ENCODE data around the gene TRIM52. TPM values are rescaled to one million over a fixed set of nuclear protein-coding genes. Genes with fewer than 3 reads are reported as not detected.

Gene TRIM52
- total RNA-seq, 1 donor from 2014 or later = 10.8 TPM

DNA sequence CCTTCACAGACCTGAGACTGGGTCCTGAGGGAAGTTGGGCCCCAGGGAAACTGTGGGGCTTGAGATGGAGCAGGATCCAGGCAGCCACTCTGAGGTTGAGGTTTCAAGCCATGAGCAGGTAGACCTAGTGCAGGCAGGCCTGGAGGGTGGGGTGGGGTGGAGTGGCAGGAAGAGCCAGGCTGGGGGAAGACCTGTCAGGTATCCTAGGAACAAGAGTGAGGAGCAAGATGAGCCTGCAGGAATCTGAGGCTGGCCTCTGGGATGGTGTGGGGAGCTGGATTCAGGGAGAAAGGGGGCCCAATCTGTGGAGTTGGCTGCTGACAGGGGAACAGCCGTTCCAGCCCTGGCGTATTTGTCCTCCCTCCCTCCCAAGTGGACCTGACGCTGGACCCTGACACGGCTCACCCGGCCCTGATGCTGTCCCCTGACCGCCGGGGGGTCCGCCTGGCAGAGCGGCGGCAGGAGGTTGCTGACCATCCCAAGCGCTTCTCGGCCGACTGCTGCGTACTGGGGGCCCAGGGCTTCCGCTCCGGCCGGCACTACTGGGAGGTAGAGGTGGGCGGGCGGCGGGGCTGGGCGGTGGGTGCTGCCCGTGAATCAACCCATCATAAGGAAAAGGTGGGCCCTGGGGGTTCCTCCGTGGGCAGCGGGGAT, 27.0 kb downstream of the TRIM52 start:
- DNase-seq = no peak

DNA sequence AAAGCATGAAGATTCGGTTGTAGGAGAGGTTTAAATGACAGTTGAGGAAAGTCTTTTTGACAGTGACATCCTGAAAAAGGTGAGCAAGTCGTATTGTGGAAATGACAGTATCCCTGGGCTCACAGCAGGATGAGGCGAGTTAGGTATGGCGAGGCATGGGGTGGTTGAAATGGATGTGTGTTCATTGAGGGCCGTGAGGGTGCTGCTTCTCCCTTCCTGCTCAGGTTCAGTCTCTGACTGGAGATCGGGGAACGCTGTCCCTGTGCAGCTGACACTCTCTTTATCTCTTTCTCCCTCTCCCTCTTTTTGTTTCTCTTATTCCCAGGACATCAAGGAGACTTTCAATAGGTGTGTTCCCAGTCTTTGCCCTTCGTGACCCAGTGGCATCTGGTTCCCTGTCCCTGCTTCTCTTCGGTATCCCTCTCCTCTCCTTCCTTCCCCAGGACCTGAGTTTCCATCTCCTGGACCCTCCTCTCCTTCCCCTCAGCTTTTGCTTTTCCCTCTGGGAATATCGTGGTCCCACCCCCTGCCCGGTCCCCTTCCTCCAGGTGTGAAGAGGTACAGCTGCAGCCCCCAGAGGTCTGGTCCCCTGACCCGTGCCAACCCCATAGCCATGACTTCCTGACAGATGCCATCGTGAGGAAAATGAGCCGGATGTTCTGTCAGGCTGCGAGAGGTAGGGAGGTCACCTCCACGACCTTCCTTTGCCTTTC, 27.7 kb downstream of the TRIM52 start:
- DNase-seq = no peak

DNA sequence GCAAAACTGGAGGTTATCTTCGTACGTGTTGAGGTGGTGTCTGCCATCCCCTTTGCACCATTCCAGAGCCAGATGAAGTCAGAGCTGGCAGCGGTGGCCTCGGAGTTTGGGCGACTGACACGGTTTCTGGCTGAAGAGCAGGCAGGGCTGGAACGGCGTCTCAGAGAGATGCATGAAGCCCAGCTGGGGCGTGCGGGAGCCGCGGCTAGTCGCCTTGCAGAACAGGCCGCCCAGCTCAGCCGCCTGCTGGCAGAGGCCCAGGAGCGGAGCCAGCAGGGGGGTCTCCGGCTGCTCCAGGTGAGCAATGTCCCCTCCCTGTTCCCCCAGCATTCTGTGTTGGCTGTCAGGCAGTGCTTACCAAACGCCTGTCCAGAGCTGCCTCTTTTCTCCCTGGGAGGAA, 28.4 kb downstream of the TRIM52 start:
- no peak for DNase-seq

DNA sequence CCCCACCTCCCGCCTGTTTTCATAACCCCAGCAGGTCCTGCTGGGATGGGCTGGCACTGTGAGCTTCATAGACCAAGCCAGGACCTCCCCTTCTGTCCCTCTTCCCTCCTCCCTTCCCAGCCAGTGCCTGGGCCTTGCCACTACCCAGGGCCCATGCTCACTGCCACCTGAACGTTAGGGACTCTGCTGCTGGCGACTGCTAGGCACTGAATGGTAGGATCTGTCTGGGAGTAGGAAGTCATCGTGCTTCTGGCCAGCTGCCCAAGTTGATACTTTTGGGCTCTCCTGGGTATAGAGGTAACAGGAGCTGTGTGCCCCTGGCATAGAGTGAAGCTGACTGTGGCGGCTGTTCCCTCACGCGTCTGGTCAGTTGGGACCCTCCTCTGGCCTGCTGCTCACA, 29.5 kb downstream of the TRIM52 start:
- DNase-seq = no peak

DNA sequence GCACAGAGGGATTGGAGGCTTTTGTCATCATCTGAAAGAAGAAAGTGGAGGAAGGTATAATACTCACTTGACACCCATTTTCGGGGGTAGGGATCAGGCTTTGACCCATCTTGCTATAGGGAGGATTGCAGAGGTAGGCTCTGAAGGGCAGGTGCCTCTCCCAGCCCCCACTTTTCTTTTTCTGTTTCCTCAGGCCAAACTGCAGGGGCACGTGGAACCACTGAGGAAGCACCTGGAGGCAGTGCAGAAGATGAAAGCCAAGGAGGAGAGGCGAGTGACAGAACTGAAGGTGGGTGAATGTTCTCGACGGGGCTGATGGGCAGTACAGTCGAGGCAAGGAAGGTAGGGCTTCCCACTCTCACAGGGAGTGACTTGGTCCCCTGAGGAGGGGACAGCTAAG, 30.4 kb downstream of the TRIM52 start:
- no peak for DNase-seq

DNA sequence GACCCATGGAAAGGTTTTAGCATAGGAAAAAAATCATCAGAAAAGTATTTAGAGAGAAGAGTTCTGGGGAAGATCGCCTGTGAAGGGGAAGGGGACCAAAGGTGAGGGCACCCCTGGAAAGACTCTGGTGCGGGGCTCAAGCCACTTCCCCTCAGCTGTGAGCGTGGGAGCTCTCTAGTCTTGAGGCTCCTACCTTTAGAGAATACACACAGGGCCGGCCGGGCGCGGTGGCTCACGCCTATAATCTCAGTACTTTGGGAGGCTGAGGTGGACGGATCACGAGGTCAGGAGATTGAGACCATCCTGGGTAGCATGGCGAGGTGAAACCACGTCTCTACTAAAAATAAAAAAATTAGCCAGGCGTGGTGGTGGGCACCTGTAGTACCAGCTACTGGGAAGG, 30.9 kb downstream of the TRIM52 start:
- no peak for DNase-seq

DNA sequence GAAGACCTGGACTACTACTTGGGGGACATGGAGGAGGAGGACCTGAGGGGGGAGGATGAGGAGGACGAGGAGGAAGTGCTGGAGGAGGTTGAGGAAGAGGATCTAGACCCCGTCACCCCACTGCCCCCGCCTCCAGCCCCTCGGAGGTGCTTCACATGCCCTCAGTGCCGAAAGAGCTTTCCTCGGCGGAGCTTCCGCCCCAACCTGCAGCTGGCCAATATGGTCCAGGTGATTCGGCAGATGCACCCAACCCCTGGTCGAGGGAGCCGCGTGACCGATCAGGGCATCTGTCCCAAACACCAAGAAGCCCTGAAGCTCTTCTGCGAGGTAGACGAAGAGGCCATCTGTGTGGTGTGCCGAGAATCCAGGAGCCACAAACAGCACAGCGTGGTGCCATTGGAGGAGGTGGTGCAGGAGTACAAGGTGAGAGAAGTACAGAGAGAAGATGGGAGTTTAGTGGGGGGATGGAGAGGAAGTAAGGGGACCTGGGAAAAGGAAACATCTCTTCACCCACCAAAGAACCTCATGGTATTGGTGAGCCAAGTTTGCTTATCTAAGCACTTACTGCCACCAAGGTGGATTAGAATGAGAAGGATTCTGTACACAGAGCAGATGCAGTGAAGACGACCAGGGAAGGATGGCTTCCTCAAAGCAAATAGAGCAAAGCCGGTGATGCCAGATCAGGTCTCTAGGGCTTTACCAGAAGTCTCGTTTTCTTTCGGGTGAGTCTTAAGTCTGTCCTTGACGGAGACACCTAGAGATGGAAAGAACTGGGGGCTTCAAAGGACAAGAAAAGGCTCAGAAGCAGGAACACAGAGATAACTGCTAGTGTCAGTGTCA, 36.3 kb downstream of the TRIM52 start:
- DNase-seq = no peak

DNA sequence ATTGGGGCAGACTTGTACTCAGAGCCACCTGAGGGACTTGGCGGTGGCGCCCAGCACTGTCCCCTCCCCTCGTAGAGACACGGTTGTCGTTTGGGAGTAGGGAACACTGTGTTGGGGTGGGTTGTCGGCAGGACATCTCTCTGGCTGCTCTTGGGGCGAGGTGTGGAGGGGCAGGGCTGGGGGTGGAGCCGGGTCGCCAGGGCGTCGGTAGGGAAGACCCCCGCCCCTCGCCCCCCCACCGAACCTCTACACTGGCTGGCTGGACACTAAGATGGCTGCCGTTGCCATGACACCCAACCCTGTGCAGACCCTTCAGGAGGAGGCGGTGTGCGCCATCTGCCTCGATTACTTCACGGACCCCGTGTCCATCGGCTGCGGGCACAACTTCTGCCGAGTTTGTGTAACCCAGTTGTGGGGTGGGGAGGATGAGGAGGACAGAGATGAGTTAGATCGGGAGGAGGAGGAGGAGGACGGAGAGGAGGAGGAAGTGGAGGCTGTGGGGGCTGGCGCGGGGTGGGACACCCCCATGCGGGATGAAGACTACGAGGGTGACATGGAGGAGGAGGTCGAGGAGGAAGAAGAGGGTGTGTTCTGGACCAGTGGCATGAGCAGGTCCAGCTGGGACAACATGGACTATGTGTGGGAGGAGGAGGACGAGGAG, 37.1 kb downstream of the TRIM52 start:
- no peak for DNase-seq

DNA sequence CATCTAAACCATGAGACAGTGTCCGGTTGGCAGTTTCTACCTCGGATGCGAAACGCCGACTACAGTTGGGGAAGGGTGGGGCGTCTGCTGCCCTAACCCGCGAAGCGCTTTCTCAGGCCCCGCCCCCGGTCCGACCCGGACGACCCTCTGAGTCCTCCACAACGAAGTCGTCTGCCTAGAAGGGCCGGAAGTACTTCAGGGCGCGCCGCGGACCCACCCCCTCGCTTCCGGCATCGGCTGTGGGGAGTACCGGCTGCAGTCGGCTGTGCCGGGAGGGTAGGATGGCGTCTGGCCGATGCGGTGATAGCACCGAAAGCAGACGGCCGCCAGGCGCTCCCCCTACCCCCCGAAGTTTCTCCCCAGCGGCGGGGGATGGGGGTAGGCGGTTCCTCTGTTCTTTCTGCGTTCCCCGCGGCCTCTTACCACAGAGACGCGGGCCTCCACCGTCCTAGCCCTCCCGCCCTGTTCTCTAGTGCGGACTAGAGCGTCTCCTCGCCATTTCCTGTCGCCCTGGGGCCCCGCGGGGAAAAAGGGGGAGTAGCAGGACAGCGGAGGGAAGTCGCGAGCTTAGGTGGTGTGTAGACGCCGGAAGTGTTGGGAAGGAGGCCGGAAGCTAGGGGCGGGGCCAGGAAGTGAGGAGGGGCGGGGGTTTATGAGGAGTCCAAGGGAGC, 37.8 kb downstream of the TRIM52 start, which contains the start of gene TRIM41:
Gene TRIM41, plus strand, starts transcription at position 224 of the 671 bp plus-strand sequence. CDS start 719 bp downstream, outside the sequence.
- DNase-seq = no peak

DNA sequence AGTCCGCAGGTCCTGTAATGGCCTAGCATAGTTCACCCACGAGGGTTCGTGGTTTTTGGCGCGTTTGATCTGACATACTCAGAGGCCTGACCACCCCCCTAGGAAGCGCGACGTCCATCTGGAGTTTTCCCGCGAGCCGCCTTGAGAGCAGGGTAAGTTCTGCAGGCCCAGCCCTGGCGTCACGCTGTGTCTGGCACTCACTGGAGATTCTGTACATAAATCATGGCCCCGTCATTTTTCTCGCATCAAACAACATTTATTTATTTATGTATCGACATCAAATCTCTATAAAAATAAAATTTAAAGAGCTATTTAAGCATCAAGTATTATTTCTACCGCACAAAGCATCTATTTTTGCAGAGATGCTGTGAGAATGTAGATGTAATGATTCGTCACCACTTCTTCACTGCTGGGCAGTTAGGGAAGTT, 38.3 kb downstream of the TRIM52 start:
- no peak for DNase-seq

DNA sequence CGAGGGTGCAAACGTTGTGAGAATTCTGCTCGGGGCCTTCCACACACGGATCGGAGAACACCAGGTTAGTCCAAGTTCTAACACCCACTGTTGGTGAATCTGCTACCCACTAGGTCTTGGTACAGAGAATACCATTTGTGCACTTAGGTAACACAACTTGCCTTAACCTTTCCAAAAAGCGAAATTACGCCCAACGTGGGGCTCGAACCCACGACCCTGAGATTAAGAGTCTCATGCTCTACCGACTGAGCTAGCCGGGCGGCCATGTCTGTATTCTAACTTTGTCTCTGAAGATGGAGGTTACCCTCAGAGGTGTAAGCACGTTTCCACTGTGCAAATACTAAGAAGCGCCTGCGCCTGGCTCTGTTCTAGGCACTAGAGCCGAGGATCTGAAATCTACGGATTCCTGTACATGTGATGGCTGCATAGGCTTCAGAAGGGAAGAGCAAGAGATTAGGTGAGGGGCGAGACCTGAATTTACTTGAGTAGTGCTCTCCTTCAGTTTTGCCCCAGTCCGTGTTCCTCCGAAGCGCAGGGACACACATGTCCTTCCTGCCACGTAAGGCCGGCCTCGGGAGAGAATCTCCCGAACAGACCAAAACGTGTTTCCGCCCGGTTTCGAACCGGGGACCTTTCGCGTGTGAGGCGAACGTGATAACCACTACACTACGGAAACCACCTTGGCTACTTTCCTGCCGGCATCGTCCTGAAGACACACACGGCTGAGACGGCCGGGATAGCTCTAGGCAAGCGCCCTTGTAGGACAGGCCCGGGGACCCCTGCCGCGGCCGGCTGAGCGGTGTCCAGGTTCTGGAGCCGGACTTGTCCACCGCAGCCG, 38.9 kb downstream of the TRIM52 start:
- DNase-seq = no peak

DNA sequence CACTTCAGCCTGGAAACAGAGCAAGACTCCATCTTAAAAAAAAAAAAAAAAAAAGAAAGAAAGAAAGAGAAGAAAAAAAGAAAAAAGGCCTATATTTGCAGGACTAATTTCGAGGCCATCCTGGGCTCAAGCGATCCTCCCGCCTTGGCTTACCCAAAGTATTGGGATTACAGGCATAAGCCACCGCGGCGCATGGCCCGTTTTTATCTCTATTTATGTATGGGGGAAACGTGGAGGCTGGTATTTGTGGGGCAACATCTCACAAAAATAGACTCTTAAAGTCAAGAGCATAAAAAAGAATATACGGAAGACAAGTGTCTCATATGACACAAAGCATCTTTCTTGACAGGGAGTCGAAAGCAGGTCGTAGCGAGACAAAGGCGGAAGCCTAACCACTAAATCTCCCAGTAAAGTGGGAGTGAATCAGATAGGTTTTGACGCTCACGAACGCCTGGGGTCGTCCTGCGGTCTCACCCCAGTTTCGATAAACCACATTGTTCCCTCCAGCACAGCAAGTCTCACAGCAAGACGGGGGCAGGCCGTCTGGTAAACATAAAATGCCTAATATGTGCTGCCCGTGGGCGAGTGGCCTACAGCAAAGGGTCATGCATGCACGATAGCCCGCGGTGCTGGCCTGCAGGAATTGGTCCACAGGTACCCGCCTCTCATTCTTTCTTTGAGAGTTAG, 39.7 kb downstream of the TRIM52 start:
- DNase-seq = no peak

DNA sequence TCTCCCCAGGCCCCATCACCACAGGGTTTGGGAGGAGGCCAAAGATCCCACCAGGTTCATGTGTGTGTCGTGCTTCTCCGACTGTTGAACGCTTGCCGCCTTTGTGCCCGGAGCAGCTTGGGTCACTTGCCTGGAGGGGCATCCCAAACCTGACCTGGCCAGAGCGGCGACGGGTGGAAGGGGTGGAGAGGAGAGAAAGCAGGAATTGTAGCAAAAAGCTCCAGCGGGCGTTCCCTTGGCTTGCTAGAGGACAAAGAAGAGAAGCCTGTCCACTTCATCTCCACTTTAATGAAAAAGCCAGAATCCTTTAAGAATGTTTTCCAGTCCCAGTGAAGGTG, 40.8 kb downstream of the TRIM52 start:
- DNase-seq = no peak

DNA sequence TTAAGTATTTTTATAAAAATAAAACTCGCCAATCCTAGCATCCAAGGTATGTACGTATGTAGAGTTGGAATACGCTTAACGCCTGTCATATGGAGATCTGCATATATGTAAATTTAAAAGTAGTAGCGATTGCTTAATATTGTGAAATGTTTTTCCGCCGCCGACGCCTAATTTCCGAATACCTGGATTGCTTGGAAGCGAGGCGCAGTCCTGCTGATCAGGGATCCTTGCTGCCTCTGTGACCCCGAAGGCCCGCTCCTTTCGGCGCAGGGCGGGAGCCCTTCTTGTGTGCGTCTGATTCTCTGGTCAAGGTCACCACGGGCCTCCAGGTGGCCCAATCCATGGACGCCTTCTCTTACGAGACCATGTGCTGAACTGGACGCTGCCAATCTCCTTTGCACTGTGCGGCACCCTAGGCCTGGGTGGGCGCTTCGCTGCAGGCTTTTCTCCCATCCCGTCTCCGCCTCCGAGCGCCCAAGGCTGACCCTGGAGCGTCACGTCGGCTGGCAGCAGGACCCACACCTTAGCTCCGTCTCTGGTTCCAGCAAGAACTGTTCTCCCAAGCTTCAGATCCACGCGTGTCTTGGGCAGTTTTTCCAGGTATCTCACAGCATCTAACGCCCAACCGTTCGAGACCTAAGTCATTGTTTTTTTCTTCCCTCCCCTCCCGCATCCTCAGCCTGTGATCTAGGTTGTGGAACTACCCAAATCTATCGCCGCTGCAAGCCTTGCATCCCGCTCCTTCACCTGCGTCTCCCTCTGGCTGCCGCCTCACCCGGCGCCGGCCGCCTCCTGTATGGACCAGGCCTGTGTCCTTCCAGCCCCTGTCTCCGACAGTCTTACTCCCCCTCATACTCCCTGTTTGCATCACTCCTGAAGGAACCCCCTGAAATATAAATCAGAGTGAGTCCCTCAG, 41.4 kb downstream of the TRIM52 start:
- DNase-seq = no peak

DNA sequence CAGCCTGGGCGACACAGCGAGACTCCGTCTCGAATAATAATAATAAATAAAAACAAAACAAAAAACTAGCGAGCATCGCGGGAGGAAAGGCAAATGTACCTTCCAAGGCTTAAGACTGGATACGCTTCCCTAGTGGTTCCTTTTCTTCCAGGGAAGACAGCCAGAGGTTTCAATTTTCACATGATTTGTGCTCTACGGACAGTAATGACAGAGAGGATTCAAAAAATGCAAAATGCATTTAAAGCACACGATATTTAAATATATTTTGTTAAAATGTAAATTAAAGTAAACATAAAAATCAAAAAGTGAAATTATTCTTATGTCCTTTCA, 42.2 kb downstream of the TRIM52 start:
- no peak for DNase-seq

DNA sequence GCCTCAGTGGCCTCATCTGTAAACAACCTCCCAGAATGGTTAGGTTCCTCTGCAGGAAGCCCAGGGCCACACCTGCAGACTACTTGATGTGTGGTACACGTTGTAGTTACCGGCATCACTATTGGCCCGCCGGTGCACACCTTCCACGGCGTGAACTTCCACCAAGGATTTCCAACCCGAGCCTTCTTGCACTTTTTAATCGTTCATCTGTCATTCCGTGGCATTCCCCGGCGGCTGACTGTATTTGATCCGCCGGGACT, 43.2 kb downstream of the TRIM52 start:
- no peak for DNase-seq

DNA sequence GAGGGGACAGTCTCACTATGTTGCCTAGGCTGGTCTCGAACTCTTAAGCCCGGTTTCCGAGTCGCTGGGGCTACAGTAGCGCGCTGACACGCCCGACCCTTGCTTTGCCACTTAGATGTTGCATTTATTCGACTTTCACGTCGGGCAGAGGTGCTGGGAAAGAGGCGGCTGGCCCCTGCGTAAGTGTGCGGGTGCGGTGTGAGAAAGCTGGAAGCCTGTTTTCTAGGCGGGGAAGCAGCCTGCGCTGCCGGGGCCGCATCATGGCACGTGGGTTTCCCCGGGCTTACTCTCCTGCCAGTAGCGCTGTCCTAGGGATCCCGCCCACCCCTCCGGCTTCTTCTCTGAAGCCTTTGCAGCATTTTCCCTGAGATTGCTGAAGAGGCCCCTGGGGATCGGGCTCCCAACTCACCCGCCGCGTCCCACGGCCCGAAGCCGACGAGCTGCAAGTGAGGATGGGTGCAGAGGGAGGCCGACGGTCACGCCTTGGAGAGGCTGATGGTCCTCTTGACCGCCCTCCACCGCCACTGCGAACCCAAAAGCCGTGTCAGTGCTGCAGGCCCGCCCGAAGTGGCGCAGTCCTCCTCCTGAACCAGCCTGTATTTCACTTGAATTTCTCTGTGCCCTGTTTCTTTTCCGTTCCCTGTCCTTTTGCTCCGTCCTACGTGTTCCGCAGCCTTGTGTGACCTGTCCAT, 43.7 kb downstream of the TRIM52 start:
- DNase-seq = no peak

DNA sequence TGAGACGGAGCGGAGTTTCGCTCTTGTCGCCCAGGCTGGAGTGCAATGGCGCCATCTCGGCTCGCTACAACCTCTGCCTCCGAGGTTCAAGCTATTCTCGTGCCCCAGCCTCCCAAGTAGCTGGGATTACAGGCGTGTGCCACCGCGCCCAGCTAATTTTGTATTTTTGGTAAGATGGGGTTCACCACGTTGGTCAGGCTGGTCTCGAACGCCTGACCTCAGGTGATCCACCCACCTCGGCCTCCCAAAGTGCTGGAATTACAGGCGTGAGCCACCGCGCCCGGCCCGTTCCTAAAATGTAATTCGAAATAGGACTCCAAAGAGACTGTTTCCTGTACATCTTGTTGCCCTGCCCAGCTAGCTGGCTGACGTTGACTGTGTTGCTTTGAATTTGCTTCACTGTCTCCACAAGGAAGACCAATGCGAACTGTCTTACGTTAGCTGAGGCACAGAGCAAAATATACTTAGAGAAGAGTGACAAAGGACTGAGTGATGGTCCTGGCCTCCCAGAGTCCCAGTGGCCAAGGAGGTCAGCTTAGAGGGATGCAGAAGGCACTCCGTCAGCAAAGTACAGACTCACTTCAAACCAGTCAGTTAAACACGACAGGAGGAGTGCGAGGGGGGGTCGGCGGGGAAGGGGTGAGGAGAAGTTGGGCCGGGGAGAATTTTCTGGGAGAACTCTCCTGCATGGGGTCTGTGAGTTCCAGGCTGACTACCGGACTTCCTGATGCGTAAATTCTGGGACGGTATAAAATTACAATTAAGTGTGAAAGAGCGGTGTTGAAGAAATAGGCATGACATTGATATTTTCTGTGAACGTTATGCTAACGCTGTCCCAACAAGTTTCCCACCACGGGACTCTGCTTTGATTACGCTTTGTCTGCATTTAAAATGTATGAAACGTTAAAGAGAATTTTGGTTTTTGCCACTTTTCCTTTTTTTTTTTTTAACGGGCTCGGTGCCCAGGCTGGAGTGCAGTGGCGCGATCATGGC, 44.6 kb downstream of the TRIM52 start:
- DNase-seq = no peak

Measured in occipital lobe (tissue), 2 donors.